ENCODE results near the gene DDAH2. TPM values are rescaled to one million over a fixed set of nuclear protein-coding genes. Genes with fewer than 3 reads are reported as not detected.

DDAH2 gene
- total RNA-seq, 6 experiments from 2014 or later = 16.3 to 27.5 (median 19.1) TPM

- ATAC-seq (no peak), DNase-seq (no peak)
- no peak for TF ChIP-seq CTCF (IDR thresholded peaks at IDR 0.05)
- intact Hi-C loops (cut with DNase I) = no loop called here
- Histone ChIP-seq H3K4me1 (no peaks in the 10 kb centered on the region), H3K27me3 (no peaks in the 10 kb centered on the region), H3K36me3 (no peaks in the 10 kb centered on the region), H3K9me3 (no peaks in the 10 kb centered on the region), H3K4me3 (no peak overlapping the region), H3K27ac (no peak overlapping the region)
- 100% methylated on average over 1 of the region's 2 CpGs for WGBS (ENCODE audit: insufficient coverage, low coverage, low lambda C conversion rate, missing lambda C conversion rate)
Measured at GRCh38 chr6:31758281-31758680, 29.2 kb upstream of the DDAH2 start.

- Histone ChIP-seq H3K9me3 (no peaks in the 10 kb centered on the region), H3K36me3 (no peaks in the 10 kb centered on the region), H3K4me3 (no peak overlapping the region), H3K4me1 (no peaks in the 10 kb centered on the region), H3K27ac (no peak overlapping the region), H3K27me3 (no peaks in the 10 kb centered on the region)
- 79% methylated on average over 8 of the region's 8 CpGs for WGBS (ENCODE audit: insufficient coverage, low coverage, low lambda C conversion rate, missing lambda C conversion rate)
- no peak for TF ChIP-seq CTCF (IDR thresholded peaks at IDR 0.05)
- TF ChIP-seq POLR2A (IDR thresholded peaks at IDR 0.05) = no peak
- ATAC-seq (no peak), DNase-seq (no peak)
- intact Hi-C loops (cut with DNase I) = no loop called here
Measured at GRCh38 chr6:31752739-31753319, 23.7 kb upstream of the DDAH2 start.

- 93% methylated on average over 6 of the region's 7 CpGs for WGBS (ENCODE audit: insufficient coverage, low coverage, low lambda C conversion rate, missing lambda C conversion rate)
- Histone ChIP-seq H3K9me3 (no peaks in the 10 kb centered on the region), H3K4me3 (no peak overlapping the region), H3K4me1 (no peaks in the 10 kb centered on the region), H3K36me3 (no peaks in the 10 kb centered on the region), H3K27me3 (no peaks in the 10 kb centered on the region), H3K27ac (no peak overlapping the region)
- TF ChIP-seq POLR2A (IDR thresholded peaks at IDR 0.05) = no peak
- DNase-seq (no peak), ATAC-seq (no peak)
- intact Hi-C loops (cut with DNase I) = no loop called here
Measured at GRCh38 chr6:31750411-31751022, 21.4 kb upstream of the DDAH2 start.

- no peak for DNase-seq
- ATAC-seq = no peak
- intact Hi-C loops (cut with DNase I) = no loop called here
- H3K4me1 ChIP-seq = no peaks in the 10 kb centered on the region
- H3K4me3 ChIP-seq = no peak overlapping the region
- TF ChIP-seq CTCF (IDR thresholded peaks at IDR 0.05) (no peak), POLR2A (IDR thresholded peaks at IDR 0.05) (no peak)
- no peak overlapping the region for H3K27ac ChIP-seq
- H3K27me3 ChIP-seq = no peaks in the 10 kb centered on the region
- H3K9me3 ChIP-seq = no peaks in the 10 kb centered on the region
- WGBS (ENCODE audit: insufficient coverage, low coverage, low lambda C conversion rate, missing lambda C conversion rate) = 86% methylated on average over 7 of the region's 8 CpGs
- H3K36me3 ChIP-seq = no peaks in the 10 kb centered on the region
Measured at GRCh38 chr6:31749301-31750036, 20.4 kb upstream of the DDAH2 start.

- no peak overlapping the region for H3K4me3 ChIP-seq
Measured at GRCh38 chr6:31744422-31744821, 15.3 kb upstream of the DDAH2 start.

More at GRCh38 chr6:31744422-31744821, 15.3 kb upstream of the DDAH2 start:
- TF ChIP-seq CTCF (IDR thresholded peaks at IDR 0.05) (no peak), POLR2A (IDR thresholded peaks at IDR 0.05) (no peak)
- H3K27ac ChIP-seq = no peak overlapping the region
- H3K27me3 ChIP-seq = no peaks in the 10 kb centered on the region
- no peaks in the 10 kb centered on the region for H3K36me3 ChIP-seq
- no peaks in the 10 kb centered on the region for H3K9me3 ChIP-seq
- H3K4me1 ChIP-seq = peaks cover 0 to 8% (median 0%) of the 10 kb centered on the region in 4 donors
- no peak for DNase-seq
- WGBS (ENCODE audit: insufficient coverage, low coverage, low lambda C conversion rate, missing lambda C conversion rate) = 87% methylated on average over 1 of the region's 1 CpG
- no peak for ATAC-seq
- intact Hi-C loops (cut with DNase I) = no loop called here
